ENCODE results near the gene NMNAT3.

The NMNAT3 gene

DNA sequence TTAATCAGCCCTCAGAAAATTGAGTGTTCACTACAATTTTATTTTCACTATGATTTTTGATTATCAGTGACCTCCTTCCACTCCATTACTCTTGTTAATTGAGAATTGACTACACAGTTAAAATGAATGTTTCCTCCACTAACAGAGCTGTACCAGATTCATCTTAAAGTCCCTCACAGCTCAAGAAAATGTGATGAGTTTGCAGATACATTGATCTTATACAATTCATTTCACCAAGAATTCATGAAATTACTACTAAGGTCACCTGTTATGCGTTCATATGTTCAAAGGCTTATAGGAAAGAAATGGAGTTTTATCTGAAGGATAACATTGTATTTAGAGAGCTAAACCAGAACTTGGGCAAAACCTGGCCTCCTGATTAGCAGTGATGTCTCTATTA is 17.5 kb downstream of the NMNAT3 start:
- Histone ChIP-seq H3K9me3 (ENCODE audit: insufficient read depth, low read length, severe bottlenecking) (no peaks in the 10 kb centered on the region), H2AFZ (ENCODE audit: low read depth, low read length) (no peak overlapping the region), H3K79me2 (ENCODE audit: insufficient read depth, low read length) (no peaks in the 10 kb centered on the region), H4K20me1 (ENCODE audit: insufficient read depth, low read length) (no peaks in the 10 kb centered on the region), H3K9ac (ENCODE audit: low read depth, low read length) (no peak overlapping the region), H3K27me3 (ENCODE audit: insufficient read depth, low read length, poor library complexity) (peaks cover 3% of the 10 kb centered on the region), H3K36me3 (ENCODE audit: insufficient read depth, low read length) (no peaks in the 10 kb centered on the region), H3K4me2 (ENCODE audit: insufficient read depth, low read length) (no peak overlapping the region), H3K27ac (ENCODE audit: low read length) (no peak overlapping the region), H3K4me3 (ENCODE audit: low read depth in 1 of 2, low read length in 2 of 2) (no peak overlapping the region), H3K4me1 (ENCODE audit: insufficient read depth, low read length) (no peaks in the 10 kb centered on the region)
- no peak for TF ChIP-seq EZH2 (IDR thresholded peaks at IDR 0.05; ENCODE audit: borderline replicate concordance, low read depth, low read length, severe bottlenecking)
- TF ChIP-seq CTCF (IDR thresholded peaks at IDR 0.05; ENCODE audit: borderline replicate concordance, extremely low read depth, low read length, poor library complexity, severe bottlenecking) = no peak
- DNase-seq = no peak
- ATAC-seq (ENCODE audit: insufficient read depth, low read depth) = no peak

GRCh38 chr3:139659511-139659910 is 18.3 kb downstream of the NMNAT3 start:
- Histone ChIP-seq H3K9me3 (ENCODE audit: insufficient read depth, low read length, severe bottlenecking) (no peaks in the 10 kb centered on the region), H3K27ac (ENCODE audit: low read length) (no peak overlapping the region), H3K36me3 (ENCODE audit: insufficient read depth, low read length) (no peaks in the 10 kb centered on the region), H3K27me3 (ENCODE audit: insufficient read depth, low read length, poor library complexity) (peaks cover 3% of the 10 kb centered on the region), H3K9ac (ENCODE audit: low read depth, low read length) (no peak overlapping the region), H3K4me2 (ENCODE audit: insufficient read depth, low read length) (no peak overlapping the region), H3K4me1 (ENCODE audit: insufficient read depth, low read length) (no peaks in the 10 kb centered on the region), H3K4me3 (ENCODE audit: low read depth in 1 of 2, low read length in 2 of 2) (no peak overlapping the region), H3K79me2 (ENCODE audit: insufficient read depth, low read length) (no peaks in the 10 kb centered on the region), H4K20me1 (ENCODE audit: insufficient read depth, low read length) (no peaks in the 10 kb centered on the region), H2AFZ (ENCODE audit: low read depth, low read length) (no peak overlapping the region)
- ATAC-seq (ENCODE audit: insufficient read depth, low read depth) = no peak
- DNase-seq = no peak
- TF ChIP-seq CTCF (IDR thresholded peaks at IDR 0.05; ENCODE audit: borderline replicate concordance, extremely low read depth, low read length, poor library complexity, severe bottlenecking) = no peak
- no peak for TF ChIP-seq EZH2 (IDR thresholded peaks at IDR 0.05; ENCODE audit: borderline replicate concordance, low read depth, low read length, severe bottlenecking)

GRCh38 chr3:139657936-139658335 is 19.8 kb downstream of the NMNAT3 start:
- H3K9me3 ChIP-seq (ENCODE audit: insufficient read depth, low read length, severe bottlenecking) = no peaks in the 10 kb centered on the region

More at GRCh38 chr3:139657936-139658335, 19.8 kb downstream of the NMNAT3 start:
- no peak overlapping the region for H3K9ac ChIP-seq (ENCODE audit: low read depth, low read length)
- no peaks in the 10 kb centered on the region for H4K20me1 ChIP-seq (ENCODE audit: insufficient read depth, low read length)
- H3K79me2 ChIP-seq (ENCODE audit: insufficient read depth, low read length) = no peaks in the 10 kb centered on the region
- H3K36me3 ChIP-seq (ENCODE audit: insufficient read depth, low read length) = no peaks in the 10 kb centered on the region
- no peak for DNase-seq
- H3K4me3 ChIP-seq (ENCODE audit: low read depth in 1 of 2, low read length in 2 of 2) = no peak overlapping the region
- H3K4me2 ChIP-seq (ENCODE audit: insufficient read depth, low read length) = no peak overlapping the region
- no peaks in the 10 kb centered on the region for H3K4me1 ChIP-seq (ENCODE audit: insufficient read depth, low read length)
- TF ChIP-seq CTCF (IDR thresholded peaks at IDR 0.05; ENCODE audit: borderline replicate concordance, extremely low read depth, low read length, poor library complexity, severe bottlenecking) (no peak), EZH2 (IDR thresholded peaks at IDR 0.05; ENCODE audit: borderline replicate concordance, low read depth, low read length, severe bottlenecking) (no peak)
- ATAC-seq (ENCODE audit: insufficient read depth, low read depth) = no peak
- H2AFZ ChIP-seq (ENCODE audit: low read depth, low read length) = no peak overlapping the region
- H3K27ac ChIP-seq (ENCODE audit: low read length) = no peak overlapping the region
- H3K27me3 ChIP-seq (ENCODE audit: insufficient read depth, low read length, poor library complexity) = peaks cover 3% of the 10 kb centered on the region

Measured in DND-41 (cell line).